Activated T-cell treated with anti-CD3 and anti-CD28 coated beads for 1 hour (primary cell): ENCODE data around the gene PPP3CA.

Source experiments
- DNase-seq: peaks from one replicate; pipeline ENCODE4 v3.0.0-alpha.2; 2020; ENCODE audit warnings: low read depth

The PPP3CA gene

GRCh38 chr4:101049549-101050001 is 297.8 kb downstream of the PPP3CA start:
- no peak for DNase-seq

DNA sequence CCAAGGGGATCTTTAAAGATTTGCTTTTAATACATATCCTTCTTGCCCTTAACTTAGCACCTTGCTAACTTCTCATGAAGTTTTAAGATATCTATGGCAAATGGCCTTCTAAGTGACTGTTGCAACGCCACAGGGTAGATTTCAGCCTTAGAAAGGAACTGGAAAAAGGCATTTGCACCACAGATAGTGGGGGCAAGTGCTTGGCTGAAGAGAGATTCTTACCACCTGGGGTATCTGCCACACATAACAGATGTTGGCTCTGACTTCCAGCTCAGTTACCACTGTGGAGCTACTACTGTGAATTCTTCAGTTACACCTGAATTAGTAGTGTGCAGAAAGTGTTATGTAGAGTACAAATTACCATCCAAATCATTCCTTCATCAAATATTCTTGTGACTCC is 302.6 kb downstream of the PPP3CA start:
- DNase-seq: no peak

- DNase-seq: no peak
Measured at GRCh38 chr4:101042847-101043246, 304.5 kb downstream of the PPP3CA start.

- no peak for DNase-seq
Measured at GRCh38 chr4:101040776-101041175, 306.6 kb downstream of the PPP3CA start.

DNA sequence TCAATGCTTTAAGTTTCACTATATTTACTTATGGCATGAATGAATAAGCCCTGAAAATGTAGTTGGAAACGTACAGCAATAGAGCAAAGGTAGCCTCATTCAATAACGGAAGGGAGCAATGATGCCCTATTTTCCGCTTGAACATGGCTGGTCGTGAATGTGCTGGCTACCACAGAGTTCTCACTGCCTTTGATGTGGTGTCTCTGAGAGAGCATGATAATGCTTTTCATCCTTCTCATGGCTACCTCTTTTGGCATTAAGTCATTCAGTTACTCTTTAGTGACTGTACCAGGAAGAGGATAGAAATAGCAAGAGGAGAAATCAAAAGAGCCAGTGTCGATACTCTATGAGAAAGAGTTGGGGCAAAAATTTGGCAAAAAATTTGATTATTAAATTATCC is 308.0 kb downstream of the PPP3CA start:
- DNase-seq: no peak

DNA sequence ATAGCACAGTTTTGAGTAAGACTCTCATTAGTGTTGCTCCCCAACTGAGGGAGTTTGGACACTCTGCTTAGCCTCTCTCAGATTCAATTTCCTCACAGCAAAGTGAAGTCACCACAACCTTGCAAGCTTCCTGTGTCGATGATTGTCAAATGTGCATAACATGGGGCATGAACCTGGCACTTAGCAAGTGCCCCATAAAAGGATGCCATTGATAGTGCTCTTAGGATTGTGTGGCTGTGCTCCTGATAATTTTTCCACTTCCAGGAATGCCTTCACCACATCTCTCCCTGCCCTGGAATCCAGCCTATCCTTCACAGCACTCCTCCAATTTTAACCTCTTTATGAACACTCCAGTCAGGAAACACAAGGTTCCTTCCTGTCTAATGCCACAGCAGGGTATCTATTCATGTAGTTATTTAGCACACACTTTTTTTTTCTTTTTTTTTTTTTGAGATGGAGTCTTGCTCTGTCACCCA is 309.4 kb downstream of the PPP3CA start:
- DNase-seq: no peak

DNA sequence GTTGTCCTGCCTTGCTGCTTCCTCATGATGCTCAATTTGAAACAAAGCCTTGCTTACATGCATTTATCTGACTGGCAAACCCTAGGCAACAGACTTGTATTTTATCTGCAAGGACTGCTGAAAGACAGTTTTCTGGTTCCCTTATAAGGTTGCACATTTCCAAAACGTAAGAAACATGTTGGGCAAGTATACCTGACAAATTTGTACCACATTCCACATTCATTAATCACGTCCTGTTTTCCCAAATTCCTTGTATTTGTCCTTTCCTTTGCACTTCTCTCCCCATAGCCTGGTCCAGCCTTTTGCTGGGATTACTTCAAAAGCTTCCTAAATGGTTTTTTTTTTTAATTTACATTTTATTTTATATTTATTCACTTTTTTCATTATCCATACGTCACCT is 310.1 kb downstream of the PPP3CA start:
- no peak for DNase-seq

GRCh38 chr4:101035487-101035886 is 311.8 kb downstream of the PPP3CA start:
- no peak for DNase-seq

DNA sequence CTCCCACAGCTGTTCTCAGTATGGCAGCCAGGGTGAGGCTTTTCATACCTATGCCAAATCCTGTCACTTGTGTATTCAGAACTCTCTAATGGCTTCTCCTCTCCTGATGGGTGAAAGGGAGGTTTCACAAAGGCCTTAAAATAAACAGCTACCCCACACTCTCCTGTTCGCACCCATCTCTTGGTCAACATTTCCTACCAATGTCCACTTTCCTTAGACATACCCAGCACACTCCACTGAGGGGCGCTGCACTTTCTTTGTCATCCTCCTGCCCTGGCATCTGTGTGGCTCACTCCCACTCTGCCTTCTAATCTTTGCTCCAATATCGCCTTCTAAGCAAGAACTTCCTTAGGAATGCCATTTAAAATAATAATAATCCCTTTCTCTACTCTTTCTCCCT is 313.3 kb downstream of the PPP3CA start:
- DNase-seq: no peak

DNA sequence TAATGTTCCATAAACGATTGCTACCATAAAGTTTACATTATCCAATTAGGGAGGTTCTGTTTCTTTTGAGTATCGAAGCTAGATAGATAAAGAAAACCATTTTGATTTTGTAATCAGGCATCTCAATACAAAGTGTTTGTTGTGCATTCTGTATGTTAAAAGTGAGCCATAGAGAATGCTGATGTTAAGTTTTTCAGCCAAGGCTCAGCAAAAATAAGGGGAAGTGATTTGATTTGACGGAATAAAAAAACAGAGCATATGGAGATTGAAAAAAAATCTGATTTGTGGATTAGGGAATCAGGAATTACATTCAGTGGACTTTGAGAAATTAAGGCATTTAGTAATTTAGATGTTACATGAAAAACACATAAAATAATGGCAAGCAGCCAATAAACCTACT is 314.8 kb downstream of the PPP3CA start:
- no peak for DNase-seq

DNA sequence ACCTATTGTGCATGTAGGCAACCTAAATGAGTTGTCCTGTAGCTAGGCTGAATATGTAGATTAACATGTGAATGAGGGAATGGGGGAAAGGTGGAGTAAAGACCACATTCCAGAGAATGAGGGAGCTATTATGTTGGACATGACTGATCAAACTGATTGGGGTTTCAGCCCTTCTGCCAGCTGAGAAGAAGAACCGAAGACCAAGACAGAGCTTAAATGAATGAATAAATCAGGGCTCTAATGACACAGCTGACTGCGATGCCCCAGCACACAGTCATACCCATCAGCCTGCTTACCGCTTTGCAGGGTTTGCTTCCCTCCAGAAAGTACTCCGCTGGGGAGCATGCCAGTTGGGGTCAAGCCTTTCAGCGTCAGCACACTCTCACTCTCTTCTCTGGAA is 315.4 kb downstream of the PPP3CA start:
- DNase-seq: no peak

GRCh38 chr4:101028886-101029285 is 318.4 kb downstream of the PPP3CA start:
- DNase-seq: no peak

- DNase-seq: no peak
Measured at GRCh38 chr4:101027721-101028120, 319.6 kb downstream of the PPP3CA start.

DNA sequence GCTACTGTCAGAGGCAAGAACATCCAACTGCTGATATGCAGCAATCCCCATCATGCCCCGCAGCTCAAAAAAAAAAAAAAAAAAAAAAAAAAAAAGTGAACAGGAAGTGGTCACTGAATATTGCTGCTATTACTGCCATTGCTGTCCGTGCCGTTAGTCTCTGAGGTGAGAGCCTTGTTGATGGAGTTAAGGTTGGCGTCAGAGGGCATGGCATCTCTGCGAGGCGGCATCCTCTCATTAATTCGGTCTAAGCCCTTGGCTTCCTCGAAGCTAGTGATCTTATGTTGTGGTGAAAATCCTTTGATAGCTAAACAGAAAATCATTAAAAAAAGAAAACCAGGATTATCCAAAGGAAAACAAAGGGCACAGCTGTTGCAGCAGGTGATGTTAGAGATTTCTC is 321.6 kb downstream of the PPP3CA start:
- DNase-seq: no peak

DNA sequence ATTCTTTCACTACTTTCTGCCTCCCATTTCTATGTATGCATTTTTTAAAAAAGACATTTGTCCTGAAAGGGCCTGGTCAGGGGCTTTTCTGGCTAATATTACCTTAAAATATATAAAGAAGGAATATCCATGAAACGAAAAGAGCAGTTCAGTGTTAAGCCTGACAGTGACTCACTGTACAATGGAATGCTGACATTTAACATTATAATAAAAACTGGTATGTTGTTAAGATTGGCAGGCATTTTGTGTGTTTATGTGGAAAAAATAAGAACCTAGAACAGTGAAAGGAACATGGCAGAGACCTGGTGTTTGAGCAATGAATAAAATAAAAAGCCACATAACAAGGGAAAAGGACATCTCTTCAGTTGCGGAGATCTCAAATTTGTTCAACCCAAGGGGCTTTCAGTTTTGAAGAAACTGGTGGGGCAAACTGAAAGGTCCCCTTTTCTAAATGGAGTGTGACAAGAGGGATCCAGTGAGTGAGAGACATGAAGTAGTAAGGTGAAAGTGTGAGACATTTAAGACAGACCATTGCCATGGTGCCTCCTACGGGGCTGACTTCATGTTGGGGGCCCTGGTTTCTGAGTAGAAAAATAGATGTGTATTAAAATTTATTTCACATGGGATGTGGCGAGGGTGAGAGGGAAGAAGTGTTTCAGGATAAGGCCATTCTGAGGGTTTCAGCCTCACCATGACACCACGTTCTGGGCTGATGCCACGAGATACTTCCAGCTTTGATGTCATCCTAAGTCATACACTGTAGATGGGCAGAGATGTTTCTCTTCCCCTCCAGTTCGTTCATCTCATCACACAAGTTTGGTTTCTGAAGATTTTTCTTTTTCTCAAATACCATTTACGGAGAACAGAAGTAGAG is 324.9 kb downstream of the PPP3CA start:
- DNase-seq: no peak

GRCh38 chr4:101020956-101021355 is 326.4 kb downstream of the PPP3CA start:
- no peak for DNase-seq

DNA sequence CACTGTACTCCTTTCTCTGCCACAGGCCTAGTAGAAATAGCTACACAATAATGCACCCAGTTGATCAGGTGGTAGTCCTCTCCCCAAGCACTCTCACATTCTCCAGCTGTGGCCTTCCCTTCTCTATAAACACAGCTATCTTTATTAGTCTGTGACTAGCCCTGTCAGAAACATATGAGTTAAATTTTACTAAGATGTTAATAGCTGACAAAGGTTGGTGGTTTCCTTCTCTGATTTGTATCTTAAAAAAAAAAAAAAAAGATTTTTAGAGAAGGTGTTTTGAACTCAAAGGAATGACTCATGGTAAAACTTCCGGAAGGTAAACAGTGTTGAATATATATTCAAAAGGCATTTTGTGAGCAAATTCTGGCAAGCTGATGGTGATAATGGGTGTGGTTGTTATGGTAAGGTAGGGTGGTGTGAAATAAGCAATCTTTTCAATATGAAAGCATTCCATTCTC is 327.4 kb downstream of the PPP3CA start:
- no peak for DNase-seq

DNA sequence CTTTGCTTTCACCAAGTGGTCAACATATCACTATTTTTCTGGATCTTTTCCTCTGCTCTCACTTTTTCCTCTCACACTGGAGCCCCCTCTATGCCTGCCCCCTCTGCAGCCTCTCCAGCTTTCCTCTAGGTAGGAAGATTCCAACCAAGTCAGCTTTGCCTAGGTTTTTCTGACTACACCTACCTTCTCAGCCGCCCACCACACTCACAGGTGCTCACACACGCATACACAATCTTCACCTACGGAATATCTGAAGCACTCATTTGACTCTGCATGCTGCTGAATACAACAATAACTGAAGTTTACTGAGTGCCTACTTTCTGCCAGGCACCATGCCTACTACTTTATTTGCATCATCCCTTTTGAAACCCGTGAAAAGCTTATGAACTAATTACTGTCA is 328.0 kb downstream of the PPP3CA start:
- DNase-seq: no peak

DNA sequence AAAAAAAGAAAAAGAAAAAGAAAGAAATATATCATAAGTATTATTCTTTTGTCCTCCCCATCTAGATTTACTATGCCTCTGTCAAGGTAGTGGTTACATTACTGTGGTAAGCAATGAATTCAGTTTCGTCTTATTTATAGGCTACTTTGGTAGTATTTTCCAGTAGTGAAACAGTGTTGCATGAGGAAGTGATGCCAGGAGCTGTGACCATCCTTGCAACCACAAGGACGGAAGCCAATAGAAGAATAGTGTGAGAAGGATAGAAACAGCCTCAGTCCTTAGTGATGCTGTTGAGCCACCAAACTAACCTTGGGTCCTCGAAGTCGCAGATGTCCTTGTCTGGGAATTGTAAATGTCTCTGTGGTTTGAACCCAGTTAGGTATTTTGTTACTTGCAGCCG is 328.5 kb downstream of the PPP3CA start:
- DNase-seq: no peak

DNA sequence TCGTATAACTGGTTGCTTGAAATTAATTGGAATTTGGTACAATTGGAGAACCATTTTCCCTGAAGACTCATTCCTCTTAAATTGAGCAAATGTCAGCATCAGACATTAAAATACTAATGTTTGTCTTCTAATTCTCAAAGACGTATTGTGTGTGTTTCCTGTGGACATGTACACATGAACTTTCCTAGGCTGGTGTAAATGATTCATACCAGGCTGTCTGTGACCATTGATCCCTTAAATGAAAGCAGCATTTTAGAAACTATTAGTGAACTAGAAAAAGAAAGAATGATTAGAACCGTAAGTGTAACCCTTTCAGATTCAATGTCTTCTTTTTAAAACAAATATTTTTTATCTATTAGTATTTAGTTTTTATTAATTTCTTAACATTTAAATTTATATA is 332.9 kb downstream of the PPP3CA start:
- no peak for DNase-seq

- DNase-seq: no peak
Measured at GRCh38 chr4:101010987-101011386, 336.3 kb downstream of the PPP3CA start.

DNA sequence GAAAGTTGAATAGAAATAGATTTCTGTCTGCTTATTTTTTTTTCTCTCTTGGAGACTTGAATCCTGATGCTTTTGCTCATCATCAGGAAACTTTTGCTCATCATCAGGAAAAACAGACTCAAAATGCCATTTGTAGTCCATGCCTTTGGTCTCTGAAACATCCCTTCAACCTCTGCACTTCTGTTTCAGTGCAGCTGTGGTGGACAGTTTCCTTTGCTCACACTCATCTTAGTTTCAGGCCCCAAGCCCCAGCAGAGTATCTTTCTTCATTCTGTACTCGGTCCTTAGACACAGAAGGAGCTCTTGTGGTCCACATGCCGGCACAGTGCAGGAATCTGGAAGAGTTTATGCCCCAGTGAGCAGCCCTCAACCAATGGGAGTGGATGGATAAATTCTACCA is 337.9 kb downstream of the PPP3CA start:
- no peak for DNase-seq

GRCh38 chr4:101008503-101008902 is 338.8 kb downstream of the PPP3CA start:
- no peak for DNase-seq

DNA sequence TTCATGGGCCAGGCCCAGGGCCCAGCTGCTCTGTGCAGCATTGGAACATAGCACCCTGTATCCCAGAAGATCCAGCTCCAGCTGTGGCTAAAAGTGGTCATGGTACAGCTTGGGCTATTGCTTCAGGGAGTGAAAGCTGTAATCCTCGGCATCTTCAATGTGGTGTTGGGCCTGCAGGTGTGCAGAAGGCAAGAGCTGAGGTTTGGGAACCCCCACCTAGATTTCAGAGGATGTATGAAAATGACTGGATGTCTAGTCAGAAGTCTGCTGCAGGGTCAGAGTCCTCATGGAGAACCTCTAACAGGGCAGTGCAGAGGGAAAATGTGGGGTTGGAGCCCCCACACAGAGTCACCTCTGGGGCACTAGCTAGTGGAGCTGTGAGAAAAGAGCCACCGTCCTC is 341.7 kb downstream of the PPP3CA start:
- no peak for DNase-seq
